ENCODE results near the gene CACNA1C. TPM values are rescaled to one million over a fixed set of nuclear protein-coding genes. Genes with fewer than 3 reads are reported as not detected.

The CACNA1C gene
- total RNA-seq, 4 donors from 2014 or later = 2.9 to 5.3 (median 4.3) TPM

DNA sequence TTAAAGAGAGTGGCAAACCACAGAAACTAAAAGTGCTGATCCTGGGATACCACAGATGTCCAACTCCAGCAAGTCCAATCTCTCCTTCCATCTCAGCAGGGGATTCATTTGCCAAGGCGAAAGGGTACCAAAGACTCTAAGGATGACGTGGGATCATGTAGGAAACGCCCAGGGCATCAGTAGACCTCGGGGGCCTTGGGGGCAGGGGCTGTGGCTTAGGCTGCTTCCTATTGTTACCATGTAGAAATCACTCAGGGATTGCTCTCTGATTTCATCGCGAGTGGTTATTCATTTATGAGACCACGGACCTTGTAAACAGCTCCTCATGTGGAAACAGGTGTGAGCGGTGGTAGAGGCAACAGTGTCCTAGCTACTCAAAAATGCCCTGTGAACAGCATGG, 592.7 kb downstream of the CACNA1C start:
- TF ChIP-seq, protein P1, sequence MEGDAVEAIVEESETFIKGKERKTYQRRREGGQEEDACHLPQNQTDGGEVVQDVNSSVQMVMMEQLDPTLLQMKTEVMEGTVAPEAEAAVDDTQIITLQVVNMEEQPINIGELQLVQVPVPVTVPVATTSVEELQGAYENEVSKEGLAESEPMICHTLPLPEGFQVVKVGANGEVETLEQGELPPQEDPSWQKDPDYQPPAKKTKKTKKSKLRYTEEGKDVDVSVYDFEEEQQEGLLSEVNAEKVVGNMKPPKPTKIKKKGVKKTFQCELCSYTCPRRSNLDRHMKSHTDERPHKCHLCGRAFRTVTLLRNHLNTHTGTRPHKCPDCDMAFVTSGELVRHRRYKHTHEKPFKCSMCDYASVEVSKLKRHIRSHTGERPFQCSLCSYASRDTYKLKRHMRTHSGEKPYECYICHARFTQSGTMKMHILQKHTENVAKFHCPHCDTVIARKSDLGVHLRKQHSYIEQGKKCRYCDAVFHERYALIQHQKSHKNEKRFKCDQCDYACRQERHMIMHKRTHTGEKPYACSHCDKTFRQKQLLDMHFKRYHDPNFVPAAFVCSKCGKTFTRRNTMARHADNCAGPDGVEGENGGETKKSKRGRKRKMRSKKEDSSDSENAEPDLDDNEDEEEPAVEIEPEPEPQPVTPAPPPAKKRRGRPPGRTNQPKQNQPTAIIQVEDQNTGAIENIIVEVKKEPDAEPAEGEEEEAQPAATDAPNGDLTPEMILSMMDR (IDR thresholded peaks at IDR 0.05; ENCODE audit: low read depth) = no peak

DNA sequence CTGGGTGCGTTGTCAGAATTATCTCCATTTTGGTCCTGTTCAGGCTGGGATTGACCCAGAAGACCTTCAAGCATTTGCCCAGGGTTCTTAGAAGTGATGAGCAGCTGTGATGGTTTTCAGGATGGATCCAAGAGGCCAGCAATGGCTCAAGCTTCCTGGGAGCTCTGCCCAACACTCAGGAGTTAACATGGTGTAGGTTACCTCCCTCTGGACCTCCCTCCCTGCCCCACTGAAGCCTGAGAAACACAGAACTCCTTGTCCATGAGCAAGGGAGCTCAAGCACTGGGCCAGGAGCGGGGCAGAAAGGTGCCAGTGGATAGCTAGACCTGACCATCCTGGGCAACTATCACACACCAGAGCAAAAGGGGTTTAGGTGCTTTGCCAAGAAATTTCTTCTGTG, 593.6 kb downstream of the CACNA1C start:
- TF ChIP-seq, protein P1 (IDR thresholded peaks at IDR 0.05; ENCODE audit: low read depth) = no peak

DNA sequence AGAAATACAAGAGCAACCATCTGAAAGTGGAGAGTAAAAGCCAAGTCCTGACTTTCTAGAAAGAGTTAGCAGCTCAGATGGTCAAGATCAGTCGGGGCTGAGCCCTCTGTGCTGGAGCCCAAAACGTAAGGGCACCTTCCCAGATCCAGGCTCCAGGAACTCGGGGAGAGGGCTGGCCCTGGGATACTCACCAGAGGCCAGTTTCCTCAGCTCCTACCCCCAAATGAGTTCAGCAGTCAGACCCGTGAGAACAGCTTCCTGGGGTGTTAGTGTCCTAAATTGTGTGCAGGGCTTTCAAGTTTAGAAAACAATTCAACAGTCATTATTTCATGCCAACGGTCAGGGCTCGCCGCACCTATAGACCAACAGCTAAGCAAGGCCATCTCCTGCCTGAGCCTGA, 594.4 kb downstream of the CACNA1C start:
- TF ChIP-seq, protein P1 (IDR thresholded peaks at IDR 0.05; ENCODE audit: low read depth) = no peak

DNA sequence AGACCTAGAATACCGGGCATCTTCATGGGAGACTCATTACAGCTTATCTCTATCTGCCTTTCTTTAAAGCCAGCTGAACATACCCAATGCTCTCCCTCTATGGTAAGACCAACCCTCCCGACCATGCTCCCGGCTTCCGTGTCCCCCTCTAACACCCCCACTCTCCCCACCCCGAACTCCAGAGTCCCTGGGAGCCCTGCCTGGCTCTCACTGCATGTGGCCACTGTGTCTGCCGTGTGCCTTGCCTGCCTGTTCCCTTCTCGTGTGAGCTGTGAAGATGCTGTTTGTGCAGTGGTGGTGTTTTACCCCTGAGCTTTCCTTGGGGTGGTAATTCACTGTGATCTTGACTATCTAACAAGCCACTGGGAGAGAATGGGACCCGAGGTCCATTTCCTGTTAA, 595.6 kb downstream of the CACNA1C start:
- TF ChIP-seq, protein P1 (IDR thresholded peaks at IDR 0.05; ENCODE audit: low read depth) = no peak

- TF ChIP-seq, protein P1 (IDR thresholded peaks at IDR 0.05; ENCODE audit: low read depth) = no peak
Measured at GRCh38 chr12:2649201-2650030, 596.6 kb downstream of the CACNA1C start.

DNA sequence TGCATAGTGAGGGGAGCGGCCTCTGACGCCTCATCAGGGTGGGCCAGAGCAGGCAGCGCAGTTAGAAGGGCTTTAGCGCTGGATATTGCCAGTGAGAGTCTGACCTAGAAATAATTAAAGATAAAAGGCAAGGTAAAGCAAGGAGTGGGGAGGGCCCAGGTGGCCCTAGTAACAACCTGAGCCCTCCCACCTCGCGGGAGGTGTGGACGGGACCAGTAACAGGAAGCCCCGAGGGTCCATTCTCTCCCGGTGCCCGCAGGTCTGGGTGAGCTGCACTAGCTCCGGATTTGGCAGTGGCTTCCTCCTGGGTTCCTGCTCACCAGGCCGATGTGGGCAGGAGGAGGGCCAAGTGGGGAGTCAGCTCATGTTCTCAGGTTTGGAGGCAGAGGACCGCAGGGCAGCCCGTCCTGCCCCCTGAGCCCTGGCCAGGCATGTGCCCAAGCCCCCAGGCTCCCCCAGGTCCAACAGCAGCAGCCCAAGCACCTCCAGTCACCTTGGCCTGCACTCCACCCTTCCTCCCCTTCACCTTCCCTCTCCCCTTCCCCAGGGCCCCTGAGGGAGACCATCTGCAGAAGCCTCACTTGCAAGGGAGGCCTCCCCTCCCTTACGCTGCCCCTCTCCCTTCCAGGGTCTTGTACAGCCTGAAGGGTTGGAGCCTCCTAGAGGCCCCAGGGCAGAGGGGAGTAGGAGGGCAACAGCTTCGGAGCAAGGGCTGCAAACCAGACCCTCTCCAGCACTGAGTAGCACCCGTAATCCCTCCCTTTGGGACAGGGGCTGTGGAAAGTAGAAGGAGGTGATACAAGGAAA, 597.7 kb downstream of the CACNA1C start:
- TF ChIP-seq, protein P1 (IDR thresholded peaks at IDR 0.05; ENCODE audit: low read depth) = no peak
